MG63 (cell line): Measurements from ENCODE around the gene LRRN2. TPM values are rescaled to one million over a fixed set of nuclear protein-coding genes. Genes with fewer than 3 reads are reported as not detected.

Source experiments
- DNase-seq: peaks from one replicate; pipeline ENCODE4 v3.0.0-alpha.2; 2020
- H3K27me3 ChIP-seq: fragments of 250-450 bp; sonication (Bioruptor Pico); 2 replicates; pipeline ENCODE4 v1.5.1; 2020; ENCODE audit warnings: mild to moderate bottlenecking, moderate library complexity
- H3K36me3 ChIP-seq: fragments of 250-450 bp; sonication (Bioruptor Pico); 2 replicates; pipeline ENCODE4 v1.5.1; 2020; ENCODE audit warnings: mild to moderate bottlenecking, moderate library complexity
- H3K4me3 ChIP-seq: fragments of 250-450 bp; sonication (Bioruptor Pico); 2 replicates; pipeline ENCODE4 v1.5.1; 2020; ENCODE audit warnings: mild to moderate bottlenecking, moderate library complexity
- H3K9me3 ChIP-seq: fragments of 250-450 bp; sonication (Bioruptor Pico); 2 replicates; pipeline ENCODE4 v1.5.1; 2020; ENCODE audit warnings: mild to moderate bottlenecking, moderate library complexity
- total RNA-seq: library from RNA; depleted of rRNA; stranded (reverse); fragments of >200 nt; shearing (Covaris generic); gene quantifications from 2 replicates; pipeline ENCODE4 v1.2.3, GENCODE V29; 2014; ENCODE audit warnings: low replicate concordance

The LRRN2 gene
- total RNA-seq, 1 experiment from 2014 or later: 3.4 TPM

DNA sequence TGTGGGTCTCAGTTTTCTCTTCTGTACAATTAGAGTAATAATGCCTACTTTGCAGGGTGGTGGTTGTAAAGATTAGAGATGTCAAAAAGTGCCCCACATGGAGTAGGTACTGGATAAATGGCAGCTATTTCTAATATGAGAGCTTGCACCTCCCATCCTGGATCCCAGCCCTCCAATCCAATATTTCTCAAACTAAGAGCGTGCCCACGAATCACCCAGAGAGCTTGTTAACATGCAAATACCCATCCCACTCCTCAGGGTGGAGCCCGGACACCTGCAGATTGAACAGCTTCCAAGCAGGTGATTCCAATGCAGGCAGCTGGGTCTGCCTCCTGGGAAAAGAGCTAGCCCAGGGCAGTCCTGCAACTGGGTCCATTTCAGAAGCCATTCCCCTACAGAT is 33.0 kb downstream of the LRRN2 start:
- no peaks in the 10 kb centered on the region for H3K9me3 ChIP-seq
- no peak for DNase-seq
- H3K27me3 ChIP-seq: no peaks in the 10 kb centered on the region
- no peaks in the 10 kb centered on the region for H3K36me3 ChIP-seq
- H3K4me3 ChIP-seq: no peak overlapping the region

DNA sequence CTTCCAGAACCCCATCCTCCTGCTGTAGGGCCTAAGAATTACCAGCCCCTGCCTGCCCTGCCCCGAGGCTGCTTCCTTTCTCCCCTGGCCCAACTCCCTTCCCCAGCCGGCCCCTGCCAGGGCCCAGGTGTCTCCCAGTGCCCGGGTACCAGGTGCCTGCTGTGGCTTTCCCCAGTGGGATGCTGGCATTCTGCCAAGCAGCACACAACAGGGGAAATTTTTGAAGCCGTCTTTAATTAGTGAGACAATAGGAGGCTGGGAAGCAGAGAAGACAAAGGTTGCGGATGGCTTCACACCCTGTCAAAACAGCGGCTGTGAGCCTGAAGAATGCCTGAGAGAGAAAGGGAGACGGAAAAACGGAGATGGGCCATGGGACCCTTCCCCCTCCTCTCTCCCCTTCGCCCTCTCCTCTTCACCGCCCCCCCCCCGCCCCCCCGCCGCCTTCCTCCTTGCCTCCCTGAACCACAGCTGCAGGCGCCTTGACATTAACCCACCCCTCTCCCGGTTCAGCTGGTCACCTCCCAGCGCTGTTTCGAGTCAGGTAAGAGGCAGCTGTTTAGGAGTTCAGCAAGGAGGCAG is 33.6 kb downstream of the LRRN2 start:
- Histone ChIP-seq H3K27me3 (no peaks in the 10 kb centered on the region), H3K36me3 (no peaks in the 10 kb centered on the region), H3K4me3 (no peak overlapping the region), H3K9me3 (no peaks in the 10 kb centered on the region)
- no peak for DNase-seq

DNA sequence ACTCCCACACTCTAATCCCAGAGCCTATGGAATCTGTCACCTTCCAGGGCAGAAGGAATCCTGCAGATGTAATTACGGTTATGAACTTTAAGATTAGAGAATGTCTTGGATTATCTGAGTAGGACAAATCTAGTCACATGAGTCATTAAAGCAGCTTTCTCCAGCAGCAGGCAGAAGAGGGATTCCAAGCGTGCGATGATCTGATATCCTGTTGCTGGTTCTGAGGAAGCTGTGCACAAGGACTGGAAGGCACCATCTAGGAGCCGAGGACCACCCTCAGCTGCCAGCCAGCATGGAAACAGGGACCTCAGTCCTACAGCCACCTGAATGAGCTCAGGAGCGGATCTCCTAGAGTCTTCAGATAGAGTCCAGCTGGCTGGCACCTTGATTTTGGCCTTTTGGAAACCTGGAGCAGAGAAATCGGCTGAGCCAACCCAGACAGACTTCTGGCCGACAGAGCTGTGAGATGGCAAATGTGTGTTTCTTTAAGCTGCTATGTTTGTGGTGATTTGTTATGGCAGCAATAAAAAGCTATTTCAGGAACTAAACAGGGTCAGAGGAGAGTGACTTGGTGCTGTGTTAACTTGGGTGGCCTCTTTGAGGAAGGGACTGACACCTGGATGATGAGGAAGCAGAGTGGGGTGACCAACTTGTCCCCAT is 34.5 kb downstream of the LRRN2 start:
- Histone ChIP-seq H3K27me3 (no peaks in the 10 kb centered on the region), H3K4me3 (no peak overlapping the region), H3K9me3 (no peaks in the 10 kb centered on the region), H3K36me3 (no peaks in the 10 kb centered on the region)
- no peak for DNase-seq

DNA sequence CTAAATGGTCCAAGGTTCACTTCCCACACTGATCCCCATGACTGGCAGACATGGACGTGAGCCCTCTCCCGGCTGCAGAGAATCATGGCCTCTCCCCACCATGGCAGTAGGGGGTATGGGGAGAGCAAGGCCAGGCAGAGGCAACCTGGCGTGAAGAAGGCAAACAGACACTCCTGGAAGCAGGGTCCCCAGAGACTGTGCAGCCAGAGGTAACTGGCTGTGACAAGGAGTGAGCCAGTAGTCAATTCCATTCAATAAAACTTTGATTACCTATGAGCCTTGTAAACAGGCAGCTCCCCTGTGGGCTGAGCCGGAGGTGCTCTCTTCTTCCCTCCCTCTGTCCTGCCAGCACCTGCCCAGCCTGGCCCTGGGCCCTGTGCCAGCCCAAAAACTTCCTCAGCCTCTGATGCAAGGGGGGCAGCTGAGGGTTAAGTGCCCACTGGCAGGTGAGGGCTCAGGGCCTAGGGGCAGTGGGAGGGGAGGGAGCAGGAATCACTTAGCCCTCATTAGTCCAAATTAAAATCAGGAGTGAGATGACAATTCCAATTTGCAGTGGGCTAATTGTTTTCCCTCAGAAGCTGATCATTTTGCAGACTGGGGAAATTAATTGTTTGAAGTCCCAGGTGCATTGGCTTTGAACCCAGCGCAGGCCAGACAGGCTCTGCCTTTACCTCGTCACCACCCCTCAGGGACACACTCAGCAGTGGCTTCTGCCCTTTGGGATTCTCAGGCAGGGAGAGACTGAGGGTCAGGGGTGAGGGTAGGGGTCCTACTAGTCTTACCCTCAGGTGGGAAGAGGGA is 35.6 kb downstream of the LRRN2 start:
- no peaks in the 10 kb centered on the region for H3K36me3 ChIP-seq
- H3K4me3 ChIP-seq: no peak overlapping the region
- H3K9me3 ChIP-seq: no peaks in the 10 kb centered on the region
- H3K27me3 ChIP-seq: no peaks in the 10 kb centered on the region
- DNase-seq: no peak

DNA sequence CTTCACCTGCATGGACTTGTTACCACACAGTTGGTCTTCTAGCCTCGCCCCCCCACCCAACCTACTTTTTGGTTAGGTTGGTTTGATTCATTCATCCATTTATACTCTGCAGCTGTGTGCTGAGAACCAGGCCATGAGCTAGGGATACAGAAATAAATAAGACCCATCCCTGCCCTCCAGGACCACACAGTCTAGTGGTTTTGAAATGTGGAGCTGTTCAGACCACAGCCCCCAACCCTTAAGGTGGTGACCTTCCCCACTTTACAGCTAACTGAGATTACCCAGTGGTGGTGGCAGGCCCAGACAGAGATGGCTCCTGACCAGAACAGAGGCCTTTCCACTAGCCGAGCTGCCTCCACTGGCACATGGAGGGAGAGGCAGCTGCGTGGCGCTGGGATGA is 37.0 kb downstream of the LRRN2 start:
- Histone ChIP-seq H3K9me3 (no peaks in the 10 kb centered on the region), H3K27me3 (no peaks in the 10 kb centered on the region), H3K4me3 (no peak overlapping the region), H3K36me3 (no peaks in the 10 kb centered on the region)
- DNase-seq: no peak

DNA sequence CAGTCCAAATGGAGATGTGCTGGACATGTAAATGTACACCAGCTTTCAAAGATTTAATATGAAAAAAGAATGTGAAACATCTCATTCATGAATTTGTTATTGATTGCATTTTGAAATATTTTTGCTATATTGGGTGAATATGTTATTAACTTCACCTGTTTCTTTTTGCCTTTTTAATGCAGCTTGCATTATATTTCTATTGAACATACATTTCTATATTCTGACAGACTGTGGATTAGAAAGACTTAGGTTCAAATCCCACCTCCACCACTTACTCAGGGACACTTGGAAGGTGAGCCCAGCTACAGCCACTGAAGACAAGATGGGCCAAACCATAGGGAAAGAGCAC is 37.8 kb downstream of the LRRN2 start:
- DNase-seq: no peak
- Histone ChIP-seq H3K9me3 (no peaks in the 10 kb centered on the region), H3K27me3 (no peaks in the 10 kb centered on the region), H3K36me3 (no peaks in the 10 kb centered on the region), H3K4me3 (no peak overlapping the region)

DNA sequence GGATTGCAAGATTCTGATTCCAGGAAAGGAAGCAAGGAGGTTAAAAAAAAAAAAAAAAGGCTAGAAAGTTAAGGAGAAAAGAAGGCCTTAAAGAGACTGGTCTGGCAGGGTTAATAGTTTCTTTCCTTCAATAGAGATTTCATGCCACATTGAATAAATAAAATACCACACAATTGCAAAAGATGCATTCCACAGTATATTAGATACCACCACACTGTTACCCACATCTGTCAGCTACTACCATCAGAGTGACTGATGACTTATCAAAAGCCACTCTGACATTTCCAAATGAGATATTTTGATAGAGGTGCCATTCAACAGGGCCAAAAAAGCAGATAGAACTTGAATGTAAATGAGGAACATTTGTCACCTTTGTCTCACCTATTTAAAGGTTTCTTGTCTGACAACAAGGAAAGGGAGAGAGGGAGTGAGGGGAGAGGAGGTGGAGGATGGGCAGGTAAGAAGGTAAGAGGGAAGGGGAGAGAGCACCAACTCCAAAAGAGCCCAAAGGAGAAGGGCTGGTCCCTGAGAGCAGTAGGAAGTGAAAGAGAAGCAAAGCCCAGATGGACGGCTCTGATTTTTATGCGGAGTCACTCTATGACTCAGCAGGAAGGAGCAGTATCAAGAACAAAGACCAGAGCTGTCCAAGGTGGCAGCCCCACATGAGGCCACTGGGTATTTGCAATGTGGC is 38.3 kb downstream of the LRRN2 start:
- DNase-seq: peak; percentile 78
- no peaks in the 10 kb centered on the region for H3K36me3 ChIP-seq
- no peaks in the 10 kb centered on the region for H3K27me3 ChIP-seq
- no peak overlapping the region for H3K4me3 ChIP-seq
- no peaks in the 10 kb centered on the region for H3K9me3 ChIP-seq

DNA sequence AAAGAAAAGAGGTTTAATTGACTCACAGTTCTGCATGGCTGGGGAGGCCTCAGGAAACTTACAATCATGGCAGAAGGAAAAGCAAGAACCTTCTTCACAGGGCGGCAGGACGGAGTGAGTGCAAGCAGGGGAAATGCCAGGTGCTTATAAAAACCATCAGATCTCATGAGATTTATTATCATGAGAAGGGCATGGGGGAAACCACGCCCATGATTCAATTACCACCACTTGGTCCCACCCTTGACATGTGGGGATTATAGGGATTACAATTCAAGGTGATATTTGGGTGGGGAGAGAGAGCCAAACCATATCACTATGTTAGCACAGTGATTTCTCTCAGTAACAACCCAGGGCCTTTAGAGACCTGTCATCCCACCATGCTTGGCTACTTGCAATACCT is 39.9 kb downstream of the LRRN2 start:
- no peaks in the 10 kb centered on the region for H3K27me3 ChIP-seq
- H3K36me3 ChIP-seq: no peaks in the 10 kb centered on the region
- no peak overlapping the region for H3K4me3 ChIP-seq
- no peaks in the 10 kb centered on the region for H3K9me3 ChIP-seq
- DNase-seq: no peak

DNA sequence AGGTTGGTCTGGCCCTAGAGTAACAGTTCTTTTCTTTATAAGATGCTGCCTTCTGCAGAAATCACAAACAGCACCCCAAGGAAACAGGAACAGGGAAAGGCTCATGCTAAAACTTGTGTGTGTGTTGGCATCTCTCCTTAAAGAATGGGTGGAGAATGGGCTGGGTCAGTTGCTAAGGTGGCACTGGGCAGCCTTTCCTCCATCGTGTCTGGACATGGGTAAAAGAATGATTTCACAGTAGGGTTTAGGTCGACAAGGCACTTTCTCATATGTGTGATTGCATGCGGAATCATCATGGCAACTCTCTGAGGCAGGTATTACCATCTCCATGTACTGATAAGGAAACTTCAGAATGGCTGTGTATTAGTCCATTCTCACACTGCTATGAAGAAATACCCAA is 40.3 kb downstream of the LRRN2 start:
- no peaks in the 10 kb centered on the region for H3K36me3 ChIP-seq
- no peaks in the 10 kb centered on the region for H3K27me3 ChIP-seq
- no peak overlapping the region for H3K4me3 ChIP-seq

DNA sequence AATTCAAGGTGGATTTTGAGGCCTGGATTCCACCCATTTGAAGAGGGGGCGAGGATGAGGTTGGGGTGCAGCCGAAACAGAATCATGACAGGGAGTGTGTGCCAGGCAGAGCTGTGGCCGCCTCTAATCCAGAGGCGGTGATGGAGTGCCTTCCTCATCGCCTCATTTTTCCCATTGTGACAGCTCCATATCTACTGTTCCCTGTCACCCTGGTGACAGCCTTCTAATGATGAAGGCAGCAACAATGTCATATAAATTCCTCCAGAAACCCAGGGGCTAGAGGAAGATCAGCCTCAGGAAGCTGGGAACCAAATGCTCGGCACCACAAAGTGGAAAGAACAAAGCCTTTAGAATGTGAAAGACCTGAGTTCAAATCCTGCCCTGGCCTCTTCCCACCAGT is 42.0 kb downstream of the LRRN2 start:
- no peak overlapping the region for H3K4me3 ChIP-seq
- no peaks in the 10 kb centered on the region for H3K27me3 ChIP-seq
- no peaks in the 10 kb centered on the region for H3K36me3 ChIP-seq
- H3K9me3 ChIP-seq: no peaks in the 10 kb centered on the region
- no peak for DNase-seq

More for the DNA sequence above, 40.3 kb downstream of the LRRN2 start:
- no peaks in the 10 kb centered on the region for H3K9me3 ChIP-seq
- DNase-seq: no peak

DNA sequence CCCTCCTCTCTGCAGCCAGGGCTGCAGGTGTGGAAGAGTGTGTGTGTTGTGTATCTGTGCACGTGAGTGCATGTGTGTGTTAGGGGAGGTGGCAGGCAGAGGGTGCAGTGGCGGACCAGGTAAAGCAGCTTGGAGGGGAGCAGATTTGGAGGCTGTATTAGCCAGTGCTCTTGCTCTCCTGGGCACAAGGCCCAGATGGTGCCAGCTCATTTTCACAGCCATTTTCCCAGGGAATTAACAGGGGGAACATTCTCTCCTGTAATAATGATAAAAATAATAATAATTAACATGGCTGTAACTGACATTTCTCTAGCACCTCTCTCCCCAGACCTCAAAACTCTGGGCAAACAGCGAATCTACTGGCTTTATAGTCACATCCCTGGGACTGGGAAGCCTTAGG is 43.6 kb downstream of the LRRN2 start:
- Histone ChIP-seq H3K27me3 (no peaks in the 10 kb centered on the region), H3K4me3 (no peak overlapping the region), H3K9me3 (no peaks in the 10 kb centered on the region), H3K36me3 (no peaks in the 10 kb centered on the region)
- no peak for DNase-seq

DNA sequence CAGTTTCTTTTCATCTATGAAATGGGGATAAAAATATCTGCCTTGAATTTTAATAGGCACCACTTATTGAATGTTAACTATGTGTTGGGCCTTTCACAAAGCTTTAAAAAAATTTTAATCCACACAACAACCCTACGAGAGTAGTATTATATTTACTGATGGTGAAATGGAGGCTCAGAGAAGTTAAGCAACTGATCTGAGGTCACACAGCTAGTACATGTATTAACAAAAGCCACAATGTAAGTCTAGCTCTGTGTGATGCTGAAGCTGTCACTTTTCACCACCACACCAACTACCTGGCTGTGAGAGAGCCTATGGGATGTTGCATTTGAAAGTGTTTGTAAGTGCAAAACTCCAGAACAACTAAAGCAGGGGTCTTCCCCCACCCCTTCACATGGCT is 44.1 kb downstream of the LRRN2 start:
- H3K36me3 ChIP-seq: no peaks in the 10 kb centered on the region
- no peak overlapping the region for H3K4me3 ChIP-seq
- DNase-seq: no peak
- no peaks in the 10 kb centered on the region for H3K27me3 ChIP-seq
- no peaks in the 10 kb centered on the region for H3K9me3 ChIP-seq

DNA sequence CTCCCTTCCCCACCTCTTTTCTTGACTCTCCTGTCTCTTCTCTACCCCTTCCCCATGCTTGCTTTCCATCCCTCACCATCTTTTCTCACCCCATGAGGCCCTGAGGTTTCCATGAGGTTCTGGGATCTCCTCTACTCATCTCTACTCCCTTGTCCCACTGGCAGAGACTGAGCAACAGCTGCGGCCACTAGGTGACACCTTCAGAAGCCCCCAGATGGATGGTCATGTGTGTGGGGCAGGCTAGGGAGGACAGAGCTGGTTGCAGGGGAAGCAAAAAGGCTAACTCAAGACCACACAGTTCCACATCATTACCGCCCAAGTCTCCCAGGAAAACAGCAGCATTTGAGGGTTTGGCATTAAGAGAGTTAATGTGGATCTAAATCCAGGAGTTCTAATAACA is 45.0 kb downstream of the LRRN2 start:
- no peaks in the 10 kb centered on the region for H3K9me3 ChIP-seq
- no peak for DNase-seq
- no peak overlapping the region for H3K4me3 ChIP-seq
- no peaks in the 10 kb centered on the region for H3K27me3 ChIP-seq
- H3K36me3 ChIP-seq: no peaks in the 10 kb centered on the region

DNA sequence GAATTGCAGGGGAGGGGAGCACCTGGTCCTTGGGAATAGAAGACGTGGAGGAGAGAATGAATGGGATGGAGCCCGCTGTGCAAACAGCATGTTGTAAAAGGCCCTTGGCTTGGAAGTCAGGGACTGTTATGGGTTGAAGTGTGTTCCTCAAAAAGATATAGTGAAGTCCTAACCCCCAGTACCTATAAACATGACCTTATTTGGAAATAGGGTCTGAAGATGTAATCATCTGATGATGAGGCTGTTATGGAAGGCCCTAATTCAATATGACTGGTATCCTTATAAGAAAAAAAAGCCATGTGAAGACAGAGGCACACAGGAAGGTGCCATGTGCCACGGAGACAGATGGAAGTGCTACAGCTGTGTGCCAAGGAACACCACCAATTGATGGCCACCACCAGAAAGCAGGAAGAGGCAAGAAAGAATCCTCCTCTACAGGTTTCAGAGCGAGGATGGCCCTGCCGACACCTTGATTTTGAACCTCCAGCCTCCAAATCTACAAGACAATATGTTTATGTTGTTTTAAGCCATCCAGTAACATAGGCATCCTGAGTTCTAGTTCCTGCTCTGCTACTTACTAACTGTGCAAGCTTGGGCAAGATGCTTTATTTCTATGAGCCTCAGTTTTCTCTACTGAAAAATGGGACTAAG is 51.2 kb downstream of the LRRN2 start:
- H3K27me3 ChIP-seq: no peaks in the 10 kb centered on the region
- no peaks in the 10 kb centered on the region for H3K36me3 ChIP-seq
- DNase-seq: no peak
- H3K4me3 ChIP-seq: no peak overlapping the region
- no peaks in the 10 kb centered on the region for H3K9me3 ChIP-seq

DNA sequence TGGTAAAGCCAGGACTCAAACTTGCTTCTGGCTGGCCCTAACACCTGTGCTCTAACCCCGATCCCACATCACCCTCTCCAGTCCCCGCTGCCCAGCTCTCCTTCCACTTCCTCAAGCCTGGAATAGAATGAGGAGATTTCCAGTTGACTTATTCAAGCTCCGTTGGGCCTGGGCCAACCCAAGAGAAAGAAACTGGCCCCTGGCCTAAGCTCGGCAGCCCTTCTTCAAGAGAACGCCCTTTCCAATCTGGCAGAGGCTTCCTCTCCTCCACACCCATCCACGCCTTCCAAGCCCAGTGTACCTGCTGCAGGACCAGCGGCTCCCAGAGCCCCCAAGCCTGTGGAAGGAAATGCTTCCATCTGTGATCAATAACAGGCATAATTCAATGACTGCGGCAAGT is 51.9 kb downstream of the LRRN2 start:
- Histone ChIP-seq H3K27me3 (no peaks in the 10 kb centered on the region), H3K4me3 (no peak overlapping the region), H3K36me3 (no peaks in the 10 kb centered on the region), H3K9me3 (no peaks in the 10 kb centered on the region)
- peak; percentile 23 for DNase-seq

DNA sequence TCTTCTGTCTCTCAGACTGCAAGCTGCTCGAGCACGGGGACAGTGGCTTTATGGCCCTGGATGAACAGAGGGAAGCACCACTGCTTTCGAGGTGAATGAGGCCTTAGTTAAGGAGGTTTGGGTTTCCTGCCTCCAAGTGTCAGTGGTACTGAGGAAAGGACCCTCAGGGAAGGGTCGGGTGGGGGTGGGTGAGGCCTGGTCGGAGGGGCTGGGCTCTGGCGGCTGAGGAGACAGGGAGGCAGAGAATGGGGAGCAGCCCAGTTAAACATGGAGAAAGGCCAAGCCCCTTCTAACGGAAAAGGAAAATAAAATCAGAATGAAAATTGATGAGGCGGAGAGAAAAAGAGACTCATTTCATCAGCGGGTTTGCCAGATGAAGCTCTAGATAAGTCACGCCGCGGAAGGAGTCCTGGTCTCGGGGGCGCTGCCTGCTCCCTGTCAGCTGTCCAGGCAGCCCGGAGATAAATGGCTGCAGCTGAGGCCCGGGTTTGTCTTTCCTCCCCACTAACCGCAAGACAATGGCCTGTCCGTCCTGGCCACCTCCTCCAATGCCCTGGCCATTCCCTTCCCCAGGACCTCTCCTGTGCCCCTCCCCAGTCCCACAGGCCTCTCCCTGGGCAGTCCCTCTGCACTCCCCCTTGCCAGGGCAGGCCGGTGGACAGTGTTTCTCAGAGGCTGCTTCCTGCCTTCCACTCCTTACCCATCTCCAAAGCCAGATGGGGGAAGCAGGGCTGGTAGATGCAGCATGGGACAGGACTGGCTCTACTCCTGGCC is 55.2 kb downstream of the LRRN2 start:
- H3K9me3 ChIP-seq: no peaks in the 10 kb centered on the region
- no peaks in the 10 kb centered on the region for H3K27me3 ChIP-seq
- no peak for DNase-seq
- H3K4me3 ChIP-seq: no peak overlapping the region
- no peaks in the 10 kb centered on the region for H3K36me3 ChIP-seq
